NCI-H524 (cell line): ENCODE measurements around the gene RYR2.
"Not testable (repeated sequence)": the region's sequence is repeated elsewhere in the genome, so short reads cannot be mapped to it uniquely, and the experiment has no call there.

Experiments
- DNase-seq, 2 experiments: peaks; one replicate each; lab custom pipeline; 2025; lab: John Stamatoyannopoulos, UW

RYR2 gene

DNA sequence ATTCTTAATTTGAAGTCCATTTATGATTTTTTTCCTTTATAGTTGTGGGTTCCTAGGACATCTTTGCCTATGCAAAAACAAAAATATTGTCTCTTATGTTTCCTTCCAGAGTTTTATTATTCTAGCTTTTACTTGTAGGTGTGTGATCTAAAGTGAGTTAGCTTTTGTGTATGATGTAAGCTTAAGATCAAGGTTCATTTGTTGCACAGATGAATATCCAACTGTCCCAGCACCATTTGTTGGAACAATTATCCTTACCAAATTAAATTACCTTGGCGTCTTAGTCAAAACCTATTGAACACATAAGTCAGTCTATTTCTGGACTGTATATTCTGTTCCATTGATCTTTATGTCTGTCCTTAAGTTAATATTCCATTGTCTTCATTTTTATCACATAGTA lies 511.1 kb downstream of the RYR2 start:
- no peak for DNase-seq

DNA sequence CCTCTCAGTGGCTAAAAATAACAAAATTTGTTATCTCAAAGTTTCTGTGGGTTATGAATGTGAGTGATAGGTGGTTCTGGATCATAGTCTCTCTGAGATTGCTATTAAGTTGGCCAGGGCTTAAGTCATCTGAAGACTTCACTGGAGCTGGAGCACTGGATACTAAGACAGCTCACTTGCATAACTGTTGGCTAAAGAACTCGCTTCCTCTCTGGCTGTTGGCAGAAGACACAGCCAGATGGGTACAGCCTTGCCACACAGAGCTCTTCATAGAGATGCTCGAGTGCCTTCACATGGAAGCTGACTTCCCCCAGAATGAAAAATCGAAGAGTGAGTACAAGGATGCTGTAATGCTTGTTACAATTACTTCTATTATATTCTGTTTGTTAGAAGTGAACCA lies 514.9 kb downstream of the RYR2 start:
- DNase-seq = no peak

DNA sequence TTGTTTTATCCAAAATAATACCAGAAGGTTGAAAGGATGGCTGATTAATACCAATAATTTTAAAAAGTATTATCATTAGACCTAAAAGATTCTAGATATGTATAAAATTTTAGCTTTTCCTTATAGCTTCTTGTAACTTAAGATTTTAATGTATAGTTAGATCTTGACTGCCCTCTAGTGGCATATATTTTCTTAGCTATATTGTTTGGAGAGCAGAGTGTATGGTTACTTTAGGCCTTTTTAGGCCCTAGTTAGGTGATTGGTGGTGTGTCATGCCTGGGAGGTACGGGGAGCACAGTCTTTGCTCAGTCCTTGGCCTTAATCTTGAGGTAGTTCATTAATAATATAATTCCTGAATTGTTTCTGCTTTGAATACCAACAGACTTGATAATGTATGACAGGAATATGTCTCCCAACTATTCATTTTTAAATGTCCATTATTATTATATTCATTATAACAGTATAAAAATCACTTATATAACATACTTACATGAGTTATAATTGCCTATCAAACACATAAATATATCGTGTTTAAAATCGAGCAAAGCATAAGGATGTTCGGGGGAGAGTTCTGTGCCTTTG lies 520.3 kb downstream of the RYR2 start:
- DNase-seq = peak; percentile 37 to 77

DNA sequence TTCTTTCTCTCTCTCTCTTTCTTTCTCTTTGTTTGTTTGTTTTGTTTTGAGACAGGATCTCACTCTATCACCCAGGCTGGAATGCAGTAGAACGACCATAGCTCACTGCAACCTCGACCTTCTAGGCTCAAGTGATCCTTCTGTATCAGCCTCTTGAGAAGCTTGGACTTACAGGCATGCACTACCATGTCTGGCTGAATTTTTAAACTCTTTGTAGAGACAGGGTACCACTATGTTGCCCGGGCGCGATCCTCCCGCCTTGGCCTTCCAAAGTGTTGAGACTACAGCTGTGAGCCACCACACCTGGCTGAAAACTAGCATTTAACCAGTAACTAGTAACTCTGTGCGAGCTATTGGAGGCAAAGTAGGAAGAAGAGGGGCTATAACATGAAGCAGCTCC lies 523.3 kb downstream of the RYR2 start:
- no peak for DNase-seq

DNA sequence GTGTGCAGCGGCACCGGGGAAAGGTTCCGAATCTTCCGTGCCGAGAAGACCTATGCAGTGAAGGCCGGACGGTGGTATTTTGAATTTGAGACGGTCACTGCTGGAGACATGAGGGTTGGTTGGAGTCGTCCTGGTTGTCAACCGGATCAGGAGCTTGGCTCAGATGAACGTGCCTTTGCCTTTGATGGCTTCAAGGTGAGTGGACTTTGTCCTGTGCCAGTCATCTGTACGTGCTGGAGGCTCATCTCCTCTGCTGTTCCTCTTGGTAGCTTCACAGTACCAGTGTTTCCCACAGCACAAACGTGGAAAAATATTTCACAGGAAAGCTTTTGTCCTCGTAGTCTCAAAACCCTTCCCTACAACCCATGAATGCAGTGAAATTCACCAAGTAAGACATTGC lies 524.6 kb downstream of the RYR2 start:
- no peak for DNase-seq

DNA sequence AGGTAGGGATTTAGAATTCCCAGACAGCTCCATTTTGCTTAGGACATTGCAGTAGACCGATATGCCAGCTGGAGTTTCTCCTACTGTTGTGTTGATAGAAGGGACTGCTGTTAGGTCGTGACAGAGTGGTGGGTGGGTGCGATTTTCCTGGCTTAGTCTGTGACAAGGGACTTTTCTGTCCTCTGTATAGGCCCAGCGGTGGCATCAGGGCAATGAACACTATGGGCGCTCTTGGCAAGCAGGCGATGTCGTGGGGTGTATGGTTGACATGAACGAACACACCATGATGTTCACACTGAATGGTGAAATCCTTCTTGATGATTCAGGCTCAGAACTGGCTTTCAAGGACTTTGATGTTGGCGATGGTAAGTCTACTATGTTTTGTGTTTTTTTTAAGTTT lies 527.0 kb downstream of the RYR2 start:
- DNase-seq = no peak

DNA sequence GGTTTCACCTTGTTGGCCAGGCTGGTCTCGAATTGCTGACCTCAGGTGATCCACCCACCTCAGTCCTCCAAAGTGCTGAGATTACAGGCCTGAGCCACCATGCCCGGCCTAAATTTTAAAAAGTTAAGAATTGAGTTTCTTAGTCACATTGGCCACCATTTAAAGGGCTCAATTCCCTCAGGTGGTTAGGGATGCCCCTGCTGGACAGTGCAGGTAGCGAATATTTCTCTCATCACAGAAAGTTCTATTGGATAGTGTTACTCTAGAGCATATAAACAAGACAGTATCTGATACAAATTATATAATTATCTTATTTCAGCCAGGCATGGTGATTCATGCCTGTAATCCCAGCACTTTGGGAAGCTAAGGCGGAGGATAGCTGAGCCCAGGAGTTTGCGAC lies 528.5 kb downstream of the RYR2 start:
- DNase-seq = no peak

DNA sequence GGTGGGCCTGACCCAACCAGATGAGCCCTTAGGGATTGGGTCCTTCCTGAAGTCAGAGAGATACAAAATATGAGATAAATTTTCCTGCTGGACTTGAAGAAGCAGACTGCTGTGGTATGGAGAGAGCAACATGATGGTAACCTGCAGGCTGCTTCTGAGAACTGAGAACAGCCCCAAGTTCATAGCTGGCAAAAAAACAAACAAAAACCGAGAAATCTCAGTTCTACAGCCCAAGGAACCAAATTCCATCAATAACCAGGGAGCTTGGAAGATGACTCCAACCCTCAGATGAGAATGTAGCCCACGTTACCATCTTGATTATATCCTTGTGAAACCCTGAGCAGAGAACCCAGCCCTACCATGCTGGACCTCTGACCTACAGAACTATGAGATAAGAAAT lies 532.6 kb downstream of the RYR2 start:
- no peak for DNase-seq

DNA sequence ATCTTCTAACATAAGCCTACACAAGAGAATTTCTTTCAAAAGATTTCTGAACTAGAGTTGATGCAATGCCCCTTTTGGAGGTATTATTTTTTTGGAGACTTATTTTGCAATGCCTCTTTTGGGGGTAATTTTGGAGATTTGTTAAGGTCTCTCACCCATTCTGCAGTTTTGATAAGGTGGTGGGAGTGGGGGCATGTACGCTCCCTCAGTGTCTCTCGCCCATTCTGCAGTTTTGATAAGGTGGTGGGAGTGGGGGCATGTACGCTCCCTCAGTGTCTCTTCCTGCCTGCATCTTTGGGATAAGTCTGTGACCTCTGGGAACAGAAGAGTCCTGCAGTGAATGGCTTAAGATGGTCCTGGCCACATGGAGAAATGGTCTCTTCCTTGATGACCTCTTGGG lies 536.6 kb downstream of the RYR2 start:
- no peak for DNase-seq

DNA sequence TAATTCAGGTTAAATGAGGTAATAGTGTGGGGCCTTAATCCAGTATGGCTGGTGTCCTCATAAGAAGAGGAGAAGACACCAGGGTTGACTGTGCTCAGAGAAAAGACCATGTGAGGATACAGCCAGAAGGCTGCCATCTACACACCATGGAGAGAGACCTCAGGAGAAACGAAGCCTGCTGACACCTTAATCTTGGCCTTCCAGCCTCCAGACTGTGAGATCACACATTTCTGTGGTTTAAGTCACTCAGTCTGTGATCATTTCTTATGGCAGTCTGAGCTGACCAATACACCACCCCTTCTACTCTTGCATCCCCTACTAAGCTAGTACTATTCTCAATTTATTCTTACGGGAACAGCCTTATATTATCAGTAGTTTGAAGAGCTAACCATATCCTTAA lies 538.7 kb downstream of the RYR2 start:
- DNase-seq = no peak

DNA sequence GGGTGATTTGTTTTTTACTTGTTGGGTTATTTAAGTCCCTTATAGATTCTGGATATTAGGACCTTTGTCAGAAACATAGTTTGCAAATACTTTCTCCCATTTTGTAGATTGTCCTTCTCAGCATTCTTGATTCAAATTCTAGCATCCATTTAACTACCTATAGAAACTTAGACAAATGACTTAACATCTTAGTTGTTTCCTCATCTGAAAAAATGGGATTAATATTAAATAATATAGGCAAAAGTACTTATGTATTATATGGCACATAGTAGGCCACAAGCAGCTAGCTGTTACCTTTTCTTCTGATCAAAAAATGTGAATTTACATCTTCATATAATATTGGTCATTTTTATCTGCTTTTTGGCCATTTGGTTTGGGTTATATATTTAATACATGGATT lies 541.3 kb downstream of the RYR2 start:
- DNase-seq = no peak

DNA sequence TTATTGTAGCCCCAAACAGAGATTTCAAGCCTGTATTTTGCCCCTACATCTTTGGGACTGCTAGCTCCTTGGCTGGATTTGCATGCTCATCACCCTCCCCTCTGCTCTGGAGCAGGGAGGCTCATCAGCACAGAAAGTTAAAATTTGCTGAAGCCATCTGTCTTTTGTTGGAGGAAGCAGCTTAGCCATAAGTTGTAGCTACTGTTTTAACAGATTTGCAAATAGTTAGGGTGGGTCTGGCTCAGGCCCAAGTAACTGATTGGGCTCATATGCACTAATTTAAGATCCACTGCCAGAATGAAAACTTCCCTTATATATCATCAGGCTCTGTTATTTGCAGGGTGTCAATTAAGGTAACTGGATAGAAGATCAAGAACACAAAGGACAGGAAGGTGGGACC lies 541.8 kb downstream of the RYR2 start:
- DNase-seq = peak in 1 of 2 experiments; percentile 70

DNA sequence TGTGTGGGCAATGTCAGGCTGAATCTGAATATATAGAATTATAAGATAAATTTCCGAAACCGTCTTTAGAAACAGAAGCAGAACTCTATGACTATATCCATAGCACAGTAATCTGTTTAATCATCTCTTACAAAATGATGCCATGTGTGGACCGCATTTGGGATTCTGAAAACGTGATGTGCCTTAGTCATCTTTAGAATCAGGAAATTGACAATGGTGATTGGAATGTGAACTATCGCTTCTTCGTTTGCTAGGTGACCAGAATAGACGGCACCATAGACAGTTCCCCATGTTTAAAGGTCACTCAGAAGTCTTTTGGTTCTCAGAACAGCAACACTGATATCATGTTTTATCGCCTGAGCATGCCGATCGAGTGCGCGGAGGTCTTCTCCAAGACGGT lies 548.4 kb downstream of the RYR2 start:
- DNase-seq = no peak

DNA sequence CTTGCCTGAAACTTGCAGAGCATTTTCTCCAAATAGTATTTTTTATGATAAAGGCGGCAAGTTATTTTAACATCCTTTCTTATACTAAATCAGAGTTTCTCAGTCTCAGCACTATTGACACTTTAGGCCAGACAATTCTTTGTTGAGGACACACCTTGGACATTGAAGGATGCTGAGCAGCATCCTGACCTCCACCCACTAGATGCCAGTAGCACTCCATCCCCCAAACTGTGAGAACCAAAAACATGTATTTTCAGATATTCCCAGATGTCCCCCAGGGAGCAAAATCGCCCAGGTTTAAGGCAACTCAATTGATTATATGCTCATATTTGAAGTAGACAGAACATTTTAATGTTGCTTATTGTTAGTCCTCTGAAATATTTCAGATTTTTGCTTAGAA lies 549.4 kb downstream of the RYR2 start:
- no peak for DNase-seq

DNA sequence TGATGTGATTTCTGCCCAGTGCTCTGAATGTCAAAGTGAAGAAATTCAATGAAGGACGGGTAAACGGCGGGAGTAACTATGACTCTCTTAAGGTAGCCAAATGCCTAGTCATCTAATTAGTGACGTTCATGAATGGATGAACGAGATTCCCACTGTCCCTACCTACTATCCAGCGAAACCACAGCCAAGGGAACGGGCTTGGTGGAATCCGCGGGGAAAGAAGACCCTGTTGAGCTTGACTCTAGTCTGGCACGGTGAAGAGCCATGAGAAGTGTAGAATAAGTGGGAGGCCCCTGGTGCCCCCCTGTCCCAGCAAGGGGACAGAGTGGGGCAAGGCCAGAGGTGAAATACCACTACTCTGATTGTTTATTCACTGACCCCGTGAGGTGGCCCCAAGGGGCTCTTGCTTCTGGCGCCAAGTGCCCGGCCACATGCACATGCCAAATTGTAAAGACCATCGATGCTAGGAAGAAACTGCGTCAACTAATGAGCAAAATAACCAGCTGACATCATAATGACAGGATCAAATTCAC lies 561.1 kb downstream of the RYR2 start:
- DNase-seq = not testable (repeated sequence)

DNA sequence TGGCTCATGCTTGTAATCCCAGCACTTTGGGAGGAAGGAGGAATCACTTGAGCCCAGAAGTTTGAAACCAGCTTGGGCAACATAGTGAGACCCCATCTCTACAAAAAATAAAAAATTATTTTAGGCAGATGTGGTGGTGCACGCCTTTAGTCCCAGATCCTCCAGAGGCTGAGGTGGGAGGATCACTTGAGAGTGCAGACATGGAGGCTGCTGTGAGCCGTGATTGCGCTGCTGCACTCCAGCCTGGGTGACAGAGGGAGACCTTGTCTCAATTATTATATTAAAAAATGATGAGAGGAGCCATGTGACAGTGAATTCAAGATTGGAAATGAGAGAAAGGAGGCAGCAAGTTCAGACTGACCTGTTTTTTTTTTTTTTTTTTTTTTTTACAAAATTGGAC lies 566.4 kb downstream of the RYR2 start:
- no peak for DNase-seq

DNA sequence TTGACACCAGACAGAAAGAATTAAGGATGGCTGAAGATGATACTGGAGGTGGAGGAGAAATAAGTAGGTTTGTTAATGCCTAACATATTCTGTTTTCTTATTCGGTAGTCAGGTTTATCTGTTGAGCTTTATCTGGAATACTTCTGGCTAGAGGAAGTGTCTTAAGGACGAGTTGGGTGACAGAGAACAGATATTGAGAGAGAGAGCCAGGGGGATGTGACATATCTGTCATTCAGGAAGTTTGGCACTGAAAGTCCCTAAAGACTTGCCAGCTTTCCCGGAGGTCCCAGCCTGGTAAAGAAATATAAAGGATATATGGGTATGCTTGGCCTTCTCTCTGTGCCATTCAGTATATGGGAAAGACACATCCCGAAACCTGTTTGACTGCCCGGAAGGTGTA lies 568.2 kb downstream of the RYR2 start:
- no peak for DNase-seq

DNA sequence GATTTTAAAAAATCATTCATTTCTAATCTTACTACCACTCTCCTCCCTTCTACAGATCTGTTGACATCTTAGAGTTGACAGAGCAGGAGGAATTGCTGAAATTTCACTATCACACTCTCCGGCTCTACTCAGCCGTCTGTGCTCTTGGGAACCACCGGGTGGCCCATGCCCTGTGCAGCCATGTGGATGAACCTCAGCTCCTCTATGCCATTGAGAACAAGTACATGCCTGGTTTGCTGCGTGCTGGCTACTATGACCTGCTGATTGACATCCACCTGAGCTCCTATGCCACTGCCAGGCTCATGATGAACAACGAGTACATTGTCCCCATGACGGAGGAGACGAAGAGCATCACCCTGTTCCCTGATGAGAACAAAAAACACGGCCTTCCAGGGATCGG lies 572.0 kb downstream of the RYR2 start:
- DNase-seq = no peak

DNA sequence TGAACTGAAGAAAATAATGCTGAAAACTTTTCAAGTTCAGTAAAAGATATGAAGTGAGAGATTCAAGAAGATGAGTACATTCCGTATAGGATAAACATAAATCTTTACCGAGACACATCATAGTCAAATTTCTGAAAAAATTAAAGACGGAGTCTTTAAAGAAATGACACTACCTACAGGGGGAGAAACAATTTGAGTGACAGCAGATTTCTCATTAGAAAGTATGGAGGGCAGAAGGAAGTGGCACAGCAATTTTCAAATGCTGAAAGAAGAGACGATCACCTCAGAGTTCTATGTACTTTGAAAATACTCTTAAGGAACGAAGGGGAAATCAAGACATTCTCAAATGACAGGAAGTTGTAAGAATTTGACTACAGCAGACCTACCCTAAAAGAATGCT lies 577.6 kb downstream of the RYR2 start:
- no peak for DNase-seq

DNA sequence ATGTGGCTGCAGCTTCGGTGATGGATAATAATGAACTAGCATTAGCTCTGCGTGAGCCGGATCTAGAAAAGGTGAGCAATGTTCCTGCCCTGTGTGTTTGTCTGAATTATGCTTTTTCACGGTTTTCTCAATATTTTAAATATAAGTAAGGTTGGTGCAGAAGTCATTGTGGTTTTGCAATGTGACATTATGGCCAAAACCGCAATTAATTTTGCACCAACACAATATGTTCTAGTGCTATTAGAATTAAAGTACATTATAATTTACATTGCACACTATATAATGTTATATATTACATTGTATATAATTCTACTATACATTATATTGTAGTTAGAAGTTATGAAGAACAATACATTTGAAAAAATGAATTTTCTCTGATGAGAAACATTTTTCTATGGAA lies 592.9 kb downstream of the RYR2 start:
- DNase-seq = no peak

DNA sequence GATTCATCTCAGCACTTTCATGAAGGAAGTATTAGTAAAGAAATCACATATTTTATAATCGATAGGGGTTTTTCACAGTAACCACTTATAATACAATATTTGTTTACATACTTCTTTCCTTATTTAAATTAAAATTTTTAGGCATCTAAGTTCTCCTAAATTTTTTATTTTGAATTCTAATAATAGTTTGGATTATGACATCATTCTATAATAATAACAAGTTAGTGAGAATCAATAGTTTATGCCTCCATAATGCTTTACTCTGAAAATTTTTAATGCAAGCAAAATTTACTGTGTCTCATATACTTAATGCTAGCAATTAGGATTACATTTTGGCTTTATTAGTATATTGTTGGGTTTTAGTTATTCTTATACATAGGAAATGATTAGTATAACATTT lies 596.6 kb downstream of the RYR2 start:
- DNase-seq = no peak

DNA sequence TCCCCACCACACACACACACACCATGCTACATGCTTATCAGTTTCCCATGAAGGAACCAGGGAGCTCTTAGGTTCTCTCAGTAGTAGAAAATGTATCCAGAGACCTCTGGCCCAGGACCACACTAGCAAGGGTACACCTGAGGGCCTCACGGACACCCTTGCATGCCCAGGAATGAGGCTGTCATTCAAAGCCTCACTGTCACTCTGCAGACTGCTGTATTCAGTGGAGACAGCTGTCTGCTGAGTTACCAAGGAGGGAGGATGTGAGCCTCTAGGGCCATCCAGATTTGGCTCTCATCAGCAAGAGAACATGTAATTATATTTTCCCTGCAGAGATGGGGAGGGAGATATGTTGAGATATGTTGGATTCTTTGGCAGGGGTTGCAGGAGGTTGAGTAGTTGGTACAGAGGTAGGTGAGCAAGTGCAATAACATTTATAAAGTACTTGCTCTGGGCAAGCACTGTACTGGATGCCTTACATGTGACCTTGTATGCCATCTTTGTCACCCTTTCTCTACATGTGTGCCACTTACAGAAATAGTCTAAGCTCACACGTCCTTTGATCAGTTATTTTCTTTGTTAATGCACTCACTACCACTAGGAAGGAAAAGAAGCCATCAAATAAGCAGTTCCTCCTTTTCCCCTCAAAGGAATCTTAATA lies 598.2 kb downstream of the RYR2 start:
- DNase-seq = no peak

DNA sequence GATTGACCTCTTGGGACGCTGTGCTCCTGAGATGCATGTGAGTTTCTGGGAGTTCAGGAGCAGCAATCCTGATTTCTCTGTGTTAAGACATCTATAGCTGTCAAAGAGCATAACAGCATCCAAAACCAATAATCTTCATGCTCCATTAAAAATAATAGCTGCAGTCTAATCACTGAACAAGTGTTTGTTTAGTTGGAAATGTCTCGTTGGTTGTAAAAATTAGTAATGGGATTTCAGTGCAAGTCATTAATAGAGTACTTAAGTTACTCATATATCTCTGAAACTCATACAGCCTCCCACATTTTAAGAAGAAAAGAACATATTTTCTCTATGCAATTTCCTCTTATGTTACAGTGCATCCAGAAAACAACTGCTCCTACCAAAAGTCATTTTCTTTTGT lies 599.0 kb downstream of the RYR2 start:
- DNase-seq = no peak

DNA sequence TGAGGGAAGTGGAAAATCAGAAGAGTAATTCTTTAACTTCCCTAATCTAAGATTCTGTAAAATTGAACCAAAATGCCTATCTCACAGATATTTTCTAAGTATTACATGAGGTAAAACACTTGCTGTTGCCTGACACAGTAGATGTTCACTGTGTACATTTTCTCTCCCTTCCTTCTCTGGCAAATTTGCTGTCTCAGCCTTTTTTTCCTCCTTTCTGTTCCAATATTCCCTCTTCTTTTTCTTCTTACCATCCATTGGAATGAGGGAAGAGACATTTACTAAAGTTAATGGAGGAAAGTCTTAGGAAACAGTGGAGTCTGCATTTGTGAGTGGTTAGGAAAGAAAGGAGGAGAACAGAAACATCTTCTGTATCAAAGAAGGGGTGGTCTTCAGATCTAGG lies 608.8 kb downstream of the RYR2 start:
- DNase-seq = no peak
